HEK293T (cell line): ENCODE measurements around the gene TTR.

Experiments used
- CTCF ChIA-PET: fragments of 350-600 bp; formaldehyde crosslinking; extraction: SDS; loops from one replicate; lab custom pipeline; 2021; ENCODE audit warnings: antibody characterized with exemption, inconsistent platforms; lab: Yijun Ruan, JAX
- POLR2A ChIA-PET: fragments of 350-600 bp; formaldehyde crosslinking; extraction: SDS; loops from one replicate; lab custom pipeline; 2020; ENCODE audit warnings: antibody characterized with exemption, inconsistent platforms; lab: Yijun Ruan, JAX
- DNase-seq: peaks from one replicate; pipeline ENCODE4 v3.0.0; 2012; ENCODE audit warnings: mixed read lengths; ENCODE audit errors: extremely low spot score
- ARNT ChIP-seq: fragments of 450-650 bp; IDR thresholded peaks from 2 replicates; pipeline ENCODE4 v1.6.1; 2017; ENCODE audit warnings: mild to moderate bottlenecking
- BHLHE40 ChIP-seq: fragments of 450-650 bp; IDR thresholded peaks from 2 replicates; pipeline ENCODE4 v1.6.1; 2016; ENCODE audit warnings: mild to moderate bottlenecking, moderate library complexity, borderline replicate concordance
- CTBP1 ChIP-seq: fragments of 450-650 bp; IDR thresholded peaks from 2 replicates; pipeline ENCODE4 v1.6.1; 2016; ENCODE audit warnings: borderline replicate concordance
- ELF4 ChIP-seq: fragments of 450-650 bp; IDR thresholded peaks from 2 replicates; pipeline ENCODE4 v1.6.1; 2017; ENCODE audit warnings: antibody characterized with exemption
- FOXA1 ChIP-seq: fragments of 450-650 bp; IDR thresholded peaks from 2 replicates; pipeline ENCODE4 v1.6.1; 2016; ENCODE audit warnings: mild to moderate bottlenecking
- FOXK2 ChIP-seq: fragments of 450-650 bp; IDR thresholded peaks from 2 replicates; pipeline ENCODE4 v1.6.1; 2016; ENCODE audit warnings: mild to moderate bottlenecking
- FOXM1 ChIP-seq: fragments of 450-650 bp; IDR thresholded peaks from 2 replicates; pipeline ENCODE4 v1.6.1; 2017; ENCODE audit warnings: mild to moderate bottlenecking, borderline replicate concordance
- HDGF ChIP-seq: fragments of 450-650 bp; IDR thresholded peaks from 2 replicates; pipeline ENCODE4 v1.6.1; 2017; ENCODE audit warnings: antibody characterized with exemption, borderline replicate concordance
- L3MBTL2 ChIP-seq: fragments of 450-650 bp; conservative IDR thresholded peaks from 2 replicates; pipeline ENCODE4 v1.6.1; 2016; ENCODE audit warnings: mild to moderate bottlenecking
- LEF1 ChIP-seq: fragments of 450-650 bp; IDR thresholded peaks from 2 replicates; pipeline ENCODE4 v1.6.1; 2017; ENCODE audit warnings: mild to moderate bottlenecking, borderline replicate concordance
- NFRKB ChIP-seq: fragments of 450-650 bp; IDR thresholded peaks from 2 replicates; pipeline ENCODE4 v1.6.1; 2016; ENCODE audit warnings: mild to moderate bottlenecking, moderate library complexity
- SP1 ChIP-seq: fragments of 450-650 bp; IDR thresholded peaks from 2 replicates; pipeline ENCODE4 v1.6.1; 2017
- SUZ12 ChIP-seq: fragments of 450-650 bp; IDR thresholded peaks from 2 replicates; pipeline ENCODE4 v1.6.1; 2016; ENCODE audit warnings: mild to moderate bottlenecking
- TARDBP ChIP-seq: fragments of 450-650 bp; IDR thresholded peaks from 2 replicates; pipeline ENCODE4 v1.6.1; 2016
- ZNF384 ChIP-seq: fragments of 450-650 bp; IDR thresholded peaks from 2 replicates; pipeline ENCODE4 v1.6.1; 2016
- TF ChIP-seq, protein P1 (sequence below): fragments of 450-650 bp; IDR thresholded peaks from 2 replicates; pipeline ENCODE4 v1.6.1; 2016

TTR gene

DNA sequence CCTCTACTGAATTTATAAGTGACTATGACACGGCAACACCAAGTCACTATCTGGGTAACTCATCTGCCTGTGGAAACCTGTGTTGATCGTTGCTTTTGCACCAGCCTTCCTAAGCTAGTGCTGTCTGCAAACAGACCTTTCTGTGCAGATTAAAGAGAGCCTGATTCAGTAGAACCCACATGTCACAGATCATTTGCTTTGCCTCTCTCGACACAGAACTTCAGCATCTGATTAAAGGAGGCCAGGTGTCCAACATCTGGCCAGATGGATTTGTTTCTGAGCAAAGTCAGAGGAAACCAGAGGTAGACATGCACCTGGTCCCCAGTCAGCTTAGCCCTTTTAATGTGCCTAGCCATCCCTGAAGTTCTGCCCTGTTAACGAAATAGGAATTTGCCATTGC is 15.0 kb upstream of the TTR start:
- no peak for TF ChIP-seq ARNT
- TF ChIP-seq ZNF384: no peak
- no peak for TF ChIP-seq FOXK2
- TF ChIP-seq TARDBP: no peak
- no peak for TF ChIP-seq CTBP1
- no peak for TF ChIP-seq FOXA1
- TF ChIP-seq BHLHE40: no peak
- no peak for TF ChIP-seq HDGF
- no peak for TF ChIP-seq SP1
- TF ChIP-seq FOXM1: no peak
- TF ChIP-seq, protein P1, sequence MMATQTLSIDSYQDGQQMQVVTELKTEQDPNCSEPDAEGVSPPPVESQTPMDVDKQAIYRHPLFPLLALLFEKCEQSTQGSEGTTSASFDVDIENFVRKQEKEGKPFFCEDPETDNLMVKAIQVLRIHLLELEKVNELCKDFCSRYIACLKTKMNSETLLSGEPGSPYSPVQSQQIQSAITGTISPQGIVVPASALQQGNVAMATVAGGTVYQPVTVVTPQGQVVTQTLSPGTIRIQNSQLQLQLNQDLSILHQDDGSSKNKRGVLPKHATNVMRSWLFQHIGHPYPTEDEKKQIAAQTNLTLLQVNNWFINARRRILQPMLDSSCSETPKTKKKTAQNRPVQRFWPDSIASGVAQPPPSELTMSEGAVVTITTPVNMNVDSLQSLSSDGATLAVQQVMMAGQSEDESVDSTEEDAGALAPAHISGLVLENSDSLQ: no peak
- no peak for TF ChIP-seq ELF4
- TF ChIP-seq LEF1: no peak
- TF ChIP-seq L3MBTL2: no peak
- no peak for TF ChIP-seq SUZ12
- TF ChIP-seq NFRKB: no peak

DNA sequence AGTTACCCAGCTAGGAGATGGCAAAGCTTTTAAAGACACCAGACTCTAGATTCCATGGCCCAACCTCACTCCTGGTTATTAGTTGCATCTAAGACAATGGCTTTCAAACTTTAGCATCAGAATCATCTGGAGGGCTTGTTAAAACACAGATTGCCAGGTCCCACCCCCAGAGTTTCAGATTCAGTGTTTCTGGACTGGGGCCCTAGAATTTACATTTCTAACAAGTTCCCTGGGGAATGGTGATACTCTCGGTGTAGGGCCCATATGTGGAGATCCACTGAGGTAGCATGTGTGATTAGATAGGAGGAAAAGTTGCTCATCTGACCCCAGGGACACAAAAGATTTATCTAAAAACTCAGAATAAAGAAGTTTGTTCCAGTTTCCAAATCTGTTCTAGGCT is 14.5 kb upstream of the TTR start:
- POLR2A ChIA-PET: no interaction called here
- CTCF ChIA-PET: interaction anchor here (0.6 to 1.0 kb wide), 2 partner anchors 14 to 242 kb away, joined by 3 read pairs; no protein-coding TSS in a partner anchor
- DNase-seq: no peak
- no peak for TF ChIP-seq NFRKB
- TF ChIP-seq FOXA1: no peak
- TF ChIP-seq HDGF: no peak
- no peak for TF ChIP-seq ARNT
- TF ChIP-seq TARDBP: no peak
- no peak for TF ChIP-seq SUZ12
- no peak for TF ChIP-seq FOXM1
- no peak for TF ChIP-seq ZNF384
- no peak for TF ChIP-seq L3MBTL2
- no peak for TF ChIP-seq LEF1

More for the DNA sequence above, 15.0 kb upstream of the TTR start:
- CTCF ChIA-PET: interaction anchor here (0.6 to 1.6 kb wide), 3 partner anchors 12 to 242 kb away, joined by 3 to 6 read pairs (median 3); no protein-coding TSS in a partner anchor
- POLR2A ChIA-PET: no interaction called here
- no peak for DNase-seq

DNA sequence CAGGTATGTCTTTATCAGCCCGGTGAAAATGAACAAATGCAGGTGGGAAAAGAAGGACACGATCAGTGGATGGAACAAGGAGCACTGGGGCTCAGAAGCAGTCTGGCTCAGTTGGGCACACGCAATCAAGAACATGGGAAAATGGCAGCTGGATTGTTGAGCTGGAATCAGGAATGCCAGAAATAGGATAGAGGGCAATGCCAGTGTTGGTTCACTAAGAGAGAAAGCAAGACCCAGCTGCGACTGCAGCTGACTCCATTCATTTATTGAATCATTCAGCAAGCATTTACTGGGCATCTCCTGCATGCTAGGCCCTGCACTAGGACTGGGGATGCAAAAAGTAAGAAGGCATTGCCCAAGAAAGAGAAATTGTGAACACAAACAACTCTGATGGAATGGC is 13.6 kb upstream of the TTR start:
- POLR2A ChIA-PET: no interaction called here
- CTCF ChIA-PET: interaction anchor here (1.0 kb wide), 1 partner anchor 15 kb away, joined by 3 read pairs; no protein-coding TSS in a partner anchor
- no peak for TF ChIP-seq LEF1
- TF ChIP-seq CTBP1: no peak
- TF ChIP-seq SP1: no peak
- TF ChIP-seq TARDBP: no peak
- TF ChIP-seq FOXK2: no peak
- TF ChIP-seq SUZ12: no peak
- TF ChIP-seq HDGF: no peak
- TF ChIP-seq FOXM1: no peak
- TF ChIP-seq ELF4: no peak
- no peak for TF ChIP-seq FOXA1
- TF ChIP-seq ARNT: no peak
- TF ChIP-seq, protein P1: no peak
- no peak for TF ChIP-seq L3MBTL2
- no peak for TF ChIP-seq ZNF384
- TF ChIP-seq NFRKB: no peak
- DNase-seq: no peak

DNA sequence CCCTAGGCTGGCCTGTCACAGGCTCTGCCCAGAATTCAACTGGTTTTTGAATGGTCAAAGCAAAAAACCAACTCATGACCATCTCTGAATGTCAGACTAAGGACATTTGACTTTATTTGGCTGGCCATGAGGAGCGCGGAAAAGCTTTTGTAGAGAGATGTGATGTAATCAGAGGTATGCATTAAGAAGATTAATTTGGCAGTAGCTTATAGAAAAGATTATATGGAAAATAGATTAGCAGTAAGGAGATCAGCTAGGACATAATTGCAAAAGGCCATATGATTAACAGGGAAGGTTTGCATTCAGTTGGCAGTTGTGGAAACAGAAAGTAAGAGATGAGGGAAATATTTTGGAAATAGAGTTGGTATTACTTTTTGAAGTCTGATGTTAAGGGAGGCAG is 12.3 kb upstream of the TTR start:
- TF ChIP-seq ARNT (no peak), FOXK2 (no peak), ELF4 (no peak), LEF1 (no peak), HDGF (no peak), NFRKB (no peak), FOXA1 (no peak), SP1 (no peak), SUZ12 (no peak), FOXM1 (no peak), CTBP1 (no peak), BHLHE40 (no peak)
- TF ChIP-seq, protein P1: no peak
- DNase-seq: no peak
- POLR2A ChIA-PET: no interaction called here
- CTCF ChIA-PET: interaction anchor here (0.9 kb wide), 1 partner anchor 15 kb away, joined by 5 read pairs; no protein-coding TSS in a partner anchor

DNA sequence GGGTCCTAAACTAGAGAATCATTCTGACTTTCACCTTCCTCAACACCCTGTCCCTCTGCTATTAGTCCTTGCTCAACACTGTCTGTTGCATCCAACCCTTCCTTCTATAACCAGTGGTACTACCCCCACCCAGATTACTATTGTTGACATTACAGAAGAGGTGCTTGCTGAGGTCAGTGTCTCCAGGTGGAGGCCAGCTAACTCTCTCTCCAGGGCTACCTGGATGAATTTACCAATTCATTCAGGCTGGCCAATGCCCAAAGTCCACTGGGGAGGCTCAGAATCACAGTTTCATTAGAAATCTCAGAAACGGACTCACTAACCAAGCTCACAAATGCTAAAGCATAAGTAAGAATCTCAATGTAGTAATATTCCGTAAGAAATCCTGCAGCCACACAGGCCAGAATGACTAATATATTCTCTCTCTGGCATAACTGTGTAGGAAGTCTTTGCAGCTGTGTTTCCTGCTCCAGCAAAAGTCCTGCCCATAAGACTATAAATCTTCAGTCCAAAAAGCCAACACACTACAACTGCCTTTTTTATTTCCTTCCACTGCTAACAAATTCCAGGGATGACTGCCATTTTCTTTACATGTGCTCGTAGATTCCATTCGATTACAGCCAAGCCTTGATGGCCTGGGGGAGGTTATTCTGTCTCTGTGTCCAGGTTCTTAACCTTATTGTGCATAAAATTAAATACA is 10.0 kb upstream of the TTR start:
- CTCF ChIA-PET: no interaction called here
- TF ChIP-seq FOXA1: no peak
- TF ChIP-seq ZNF384: no peak
- TF ChIP-seq ARNT: no peak
- TF ChIP-seq SP1: no peak
- TF ChIP-seq HDGF: no peak
- no peak for TF ChIP-seq FOXM1
- no peak for TF ChIP-seq FOXK2
- TF ChIP-seq TARDBP: no peak
- no peak for TF ChIP-seq SUZ12
- no peak for TF ChIP-seq NFRKB
- POLR2A ChIA-PET: no interaction called here
- DNase-seq: no peak

DNA sequence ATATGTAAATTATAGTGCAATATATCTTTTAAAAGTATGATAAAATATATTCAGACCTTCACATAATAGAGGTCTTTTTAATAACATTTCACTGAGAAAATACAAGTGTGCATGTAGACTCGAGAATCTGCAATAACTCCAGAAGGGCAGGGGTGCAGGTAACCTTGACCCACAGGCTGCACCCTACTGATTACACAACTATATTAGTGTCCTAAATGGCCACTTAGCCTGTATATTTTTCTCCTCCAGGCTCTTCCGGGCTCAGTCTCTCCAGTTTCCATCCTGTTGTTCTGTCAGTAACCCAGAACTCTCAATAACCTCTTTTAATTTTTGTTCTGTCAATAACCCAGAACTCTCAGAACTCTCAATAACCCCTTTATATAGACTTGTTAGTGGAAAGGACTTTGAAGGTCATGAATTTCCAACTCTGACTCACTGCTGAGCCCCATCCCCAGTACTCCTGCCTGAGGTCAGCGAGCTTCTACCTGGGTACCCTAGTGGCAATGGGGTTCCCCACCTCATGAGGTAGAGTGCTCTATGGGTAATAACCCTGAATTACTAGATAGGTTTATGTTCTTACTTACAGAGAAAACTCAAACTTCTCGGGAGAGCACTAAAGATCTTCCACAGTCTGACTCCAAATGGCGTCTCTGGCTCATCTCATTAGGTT is 8.4 kb upstream of the TTR start:
- TF ChIP-seq SP1: no peak
- no peak for TF ChIP-seq LEF1
- TF ChIP-seq FOXA1: no peak
- no peak for TF ChIP-seq CTBP1
- no peak for TF ChIP-seq L3MBTL2
- TF ChIP-seq TARDBP: no peak
- no peak for TF ChIP-seq BHLHE40
- no peak for TF ChIP-seq NFRKB
- TF ChIP-seq FOXM1: no peak
- TF ChIP-seq ELF4: no peak
- DNase-seq: no peak
- POLR2A ChIA-PET: no interaction called here
- CTCF ChIA-PET: interaction anchor here (0.6 kb wide), 1 partner anchor 101 kb away, joined by 3 read pairs; the partner anchor contains the start of gene B4GALT6
